Heart left ventricle (tissue), 16 donors: ENCODE results near the gene TERT. TPM values are rescaled to one million over a fixed set of nuclear protein-coding genes. Genes with fewer than 3 reads are reported as not detected.
"Not testable (repeated sequence)": the region's sequence is repeated elsewhere in the genome, so short reads cannot be mapped to it uniquely, and the experiment has no call there.

Experiments
- ATAC-seq, 4 donors: fragments of 200-7000 bp; cut with Tn5 transposase; one replicate each; pipeline ENCODE4 v1.9.1; 2020 to 2022; ENCODE audit warnings: moderate library complexity in 4 of 4, mild to moderate bottlenecking in 3 of 4, moderate number of reproducible peaks in 1 of 4
- DNase-seq, 5 donors: peaks; one replicate each; pipeline ENCODE4 v3.0.0-alpha.2; 2020
- H3K27ac ChIP-seq, 12 donors: fragments of 200-600 bp; sonication (generic) in 4 of 12; one replicate each; pipeline versions ENCODE4 v1.5.0 to v1.8.0; 2016 to 2022; ENCODE audit warnings: mild to moderate bottlenecking in 2 of 12
- H3K27me3 ChIP-seq, 9 donors: fragments of 200-600 bp; sonication (generic) in 2 of 9; one replicate each; pipeline versions ENCODE4 v1.5.1 to v1.8.0; 2016 to 2022; ENCODE audit warnings: mild to moderate bottlenecking in 3 of 9
- H3K36me3 ChIP-seq, 9 donors: fragments of 200-600 bp; sonication (generic) in 2 of 9; one replicate each; pipeline versions ENCODE4 v1.5.0 to v1.8.0; 2018 to 2022; ENCODE audit warnings: mild to moderate bottlenecking in 2 of 9
- H3K4me1 ChIP-seq, 12 donors: fragments of 200-600 bp; sonication (generic) in 4 of 12; one replicate each; pipeline versions ENCODE4 v1.5.0 to v1.8.0; 2016 to 2022; ENCODE audit warnings: mild to moderate bottlenecking in 3 of 12
- H3K4me3 ChIP-seq, 12 donors: fragments of 200-600 bp; sonication (generic) in 4 of 12; one replicate each; pipeline versions ENCODE4 v1.5.0 to v1.8.0; 2017 to 2022; ENCODE audit warnings: mild to moderate bottlenecking in 9 of 12, moderate library complexity in 4 of 12
- H3K9me3 ChIP-seq, 12 donors: fragments of 200-600 bp; sonication (generic) in 4 of 12; one replicate each; pipeline versions ENCODE4 v1.5.0 to v1.8.0; 2016 to 2022; ENCODE audit warnings: mild to moderate bottlenecking in 1 of 12
- CTCF ChIP-seq, 12 donors: fragments of 200-600 bp; sonication (generic) in 4 of 12; IDR thresholded peaks; one replicate each; pipeline versions ENCODE4 v1.5.0 to v1.8.0; 2018 to 2022; ENCODE audit warnings: antibody characterized with exemption in 12 of 12, mild to moderate bottlenecking in 5 of 12
- POLR2A ChIP-seq, 2 donors: fragments of 450-650 bp; IDR thresholded peaks; one replicate each; pipeline ENCODE4 v1.6.1; 2017; ENCODE audit warnings: antibody characterized with exemption in 2 of 2, mild to moderate bottlenecking in 2 of 2, moderate library complexity in 2 of 2
- WGBS, 4 donors: extraction: QIAGEN DNeasy Blood & Tissue Kit in 2 of 4; methylation state at CpG; one replicate each; pipeline versions ENCODE4 v1.1.5 to v1.1.7; 2013 to 2018; 5-methylcytosine and 5-hydroxymethylcytosine counted together
- intact Hi-C, 10 donors: fragments of 100-400 bp; cut with DNase I; formaldehyde crosslinking; loops; one replicate each; pipeline versions ENCODE4 v1.11.1 to v1.14.2; 2022
- polyA plus RNA-seq, 2 donors: library from polyadenylated mRNA; stranded (reverse); fragments of 200-250 nt; gene quantifications; one replicate each; pipeline ENCODE4 v1.2.3, GENCODE V29; 2013
- total RNA-seq, 9 donors: library from RNA; depleted of rRNA in 2 of 9; stranded (reverse); fragments of >200 nt in 2 of 9; fragmentation: NEBNext Ultra II Directional in 3 of 9; extraction: Animal tissue kit (Norgen Biotek cat#: 25700) in 3 of 9; gene quantifications; one replicate each; pipeline versions ENCODE4 v1.1.0 to v1.2.4, GENCODE V29; 2016 to 2023
- donor health status: ischemic (EF 13 %, LVEDD 7.1; RV severe dilation, severe dysfunction).
- donor health status: healthy with polysubstance abuse.
- donor health status: DM: no; HTN: yes; CAD: no.
- donor health status: DM: no; HTN: no; CAD: no.
- donor health status: ischemic (EF 25% LVEDD 6.9; RV normal size, moderate dysfunction).
- donor health status: ischemic (EF 25% LVEDD 5.7; RV mildly dilated, moderate dysfunction).
- donor health status: healthy.
- donor health status: DM: yes; HTN: yes; CAD: no.
- donor health status: ischemic (EF 35%, LVEDD 5.7; RV mildly dilated, moderate dysfunction).
- donor health status: nonischemic (EF 11% LVEDD 7.7; RV severe dilation, severe dysfunction).
- donor health status: DM: yes; HTN: yes; CAD: no.
- donor health status: PGD.
- donor health status: ischemic (EF 29% LVEDD 5.4; RV normal size, mild dysfunction).
- donor health status: nonischemic (EF 23%, LVEDD 6.1; RV moderate dilation, normal function).

TERT gene
- total and polyA plus RNA-seq, 11 donors, result not detected

GRCh38 chr5:1288439-1289335, 6.2 kb downstream of the TERT start:
- WGBS, 4 donors, result 85 to 92% (median 89%) methylated on average over 32 to 37 of the region's 37 CpGs
- Histone ChIP-seq H3K36me3 (no peaks in the 10 kb centered on the region), H3K27me3 (peaks cover 0 to 22% (median 11%) of the 10 kb centered on the region in 9 donors), H3K27ac (no peak overlapping the region), H3K4me3 (no peak overlapping the region), H3K9me3 (peaks cover 0 to 5% (median 0%) of the 10 kb centered on the region in 12 donors), H3K4me1 (no peaks in the 10 kb centered on the region)
- intact Hi-C loops, result no loop called here
- TF ChIP-seq CTCF (IDR thresholded peaks at IDR 0.05), result no peak
- no peak for TF ChIP-seq POLR2A (IDR thresholded peaks at IDR 0.05)
- ATAC-seq, result no peak
- DNase-seq, result peak in 1 of 5 donors; percentile 55

GRCh38 chr5:1285883-1286291, 9.0 kb downstream of the TERT start:
- 88 to 93% (median 91%) methylated on average over 25 of the region's 25 CpGs for WGBS, 4 donors
- ATAC-seq (no peak), DNase-seq (peak in 1 of 5 donors; percentile 38)
- no peak overlapping the region for H3K4me3 ChIP-seq
- intact Hi-C loops, result no loop called here
- TF ChIP-seq POLR2A (IDR thresholded peaks at IDR 0.05), result no peak
- TF ChIP-seq CTCF (IDR thresholded peaks at IDR 0.05), result no peak
- no peaks in the 10 kb centered on the region for H3K4me1 ChIP-seq
- H3K9me3 ChIP-seq, result peaks cover 0 to 5% (median 0%) of the 10 kb centered on the region in 12 donors
- no peaks in the 10 kb centered on the region for H3K27me3 ChIP-seq
- H3K27ac ChIP-seq, result no peak overlapping the region
- H3K36me3 ChIP-seq, result no peaks in the 10 kb centered on the region

GRCh38 chr5:1285141-1285540, 9.7 kb downstream of the TERT start:
- H3K4me3 ChIP-seq, result no peak overlapping the region
- H3K27ac ChIP-seq, result no peak overlapping the region
- TF ChIP-seq POLR2A (IDR thresholded peaks at IDR 0.05), result no peak
- TF ChIP-seq CTCF (IDR thresholded peaks at IDR 0.05), result no peak
- WGBS, 4 donors, result 79 to 89% (median 81%) methylated on average over 11 to 12 of the region's 12 CpGs
- DNase-seq (peak in 1 of 5 donors; percentile 44), ATAC-seq (no peak)
- intact Hi-C loops, result no loop called here
- no peaks in the 10 kb centered on the region for H3K27me3 ChIP-seq
- no peaks in the 10 kb centered on the region for H3K4me1 ChIP-seq
- peaks cover 0 to 5% (median 0%) of the 10 kb centered on the region in 12 donors for H3K9me3 ChIP-seq
- no peaks in the 10 kb centered on the region for H3K36me3 ChIP-seq

- H3K4me3 ChIP-seq, intact Hi-C loops: not testable (repeated sequence)
Observed at GRCh38 chr5:1284336-1284970, 10.4 kb downstream of the TERT start.

GRCh38 chr5:1283729-1284041, 11.2 kb downstream of the TERT start:
- H3K27ac ChIP-seq, H3K27me3 ChIP-seq, H3K4me1 ChIP-seq, ATAC-seq, H3K9me3 ChIP-seq, intact Hi-C loops, H3K4me3 ChIP-seq, H3K36me3 ChIP-seq: not testable (repeated sequence)
- peak in 1 of 5 donors; percentile 23 for DNase-seq
- WGBS, 4 donors, result 83 to 89% (median 87%) methylated on average over 16 of the region's 16 CpGs

More at GRCh38 chr5:1284336-1284970, 10.4 kb downstream of the TERT start:
- 78 to 85% (median 83%) methylated on average over 19 to 27 of the region's 27 CpGs for WGBS, 4 donors
- H3K4me1 ChIP-seq, H3K9me3 ChIP-seq, H3K36me3 ChIP-seq, H3K27me3 ChIP-seq, ATAC-seq, H3K27ac ChIP-seq: not testable (repeated sequence)
- DNase-seq, result peak in 1 of 5 donors; percentile 35

- ATAC-seq, H3K4me3 ChIP-seq, H3K27ac ChIP-seq, H3K27me3 ChIP-seq, intact Hi-C loops, H3K9me3 ChIP-seq, H3K36me3 ChIP-seq, H3K4me1 ChIP-seq: not testable (repeated sequence)
- WGBS, 4 donors, result 87 to 91% (median 90%) methylated on average over 33 to 40 of the region's 40 CpGs
- peak in 1 of 5 donors; percentile 33 for DNase-seq
Observed at GRCh38 chr5:1282993-1283728, 11.7 kb downstream of the TERT start.
